Right renal cortex interstitium (tissue), 3 donors: ENCODE data around the gene DNM3. TPM values are rescaled to one million over a fixed set of nuclear protein-coding genes. Genes with fewer than 3 reads are reported as not detected.

Experiments used
- DNase-seq, 3 donors: peaks; one replicate each; pipeline ENCODE4 v3.0.0-alpha.2; 2013; ENCODE audit warnings: low read depth in 3 of 3, low spot score in 2 of 3
- polyA plus RNA-seq, 3 donors: library from polyadenylated mRNA; unstranded; fragments of 120-200 nt; gene quantifications; one replicate each; pipeline ENCODE4 v1.2.1, GENCODE V29; 2013; ENCODE audit not compliant: insufficient read length in 3 of 3

The DNM3 gene
- polyA plus RNA-seq, 3 donors = 4.5 to 5.4 (median 5.4) TPM

- no peak for DNase-seq
These were observed 125.3 kb downstream of the DNM3 start for GRCh38 chr1:171966426-171967220.

- no peak for DNase-seq
These were observed 127.9 kb downstream of the DNM3 start for GRCh38 chr1:171969226-171969625.

- DNase-seq = no peak
These were observed 128.5 kb downstream of the DNM3 start for GRCh38 chr1:171969813-171970212.

GRCh38 chr1:171972846-171973245, 131.5 kb downstream of the DNM3 start:
- DNase-seq = no peak

- DNase-seq = no peak
These were observed 132.1 kb downstream of the DNM3 start for GRCh38 chr1:171973421-171973820.

GRCh38 chr1:171981303-171981702, 140.0 kb downstream of the DNM3 start:
- no peak for DNase-seq

GRCh38 chr1:171983584-171983983, 142.3 kb downstream of the DNM3 start:
- DNase-seq = no peak

GRCh38 chr1:171984262-171984661, 143.0 kb downstream of the DNM3 start:
- DNase-seq = no peak

GRCh38 chr1:171984850-171985485, 143.7 kb downstream of the DNM3 start:
- no peak for DNase-seq

- DNase-seq = no peak
These were observed 144.3 kb downstream of the DNM3 start for GRCh38 chr1:171985639-171986038.

- DNase-seq = no peak
These were observed 147.1 kb downstream of the DNM3 start for GRCh38 chr1:171988243-171988885.

- DNase-seq = no peak
These were observed 149.1 kb downstream of the DNM3 start for GRCh38 chr1:171990371-171990770.

- DNase-seq = no peak
These were observed 153.0 kb downstream of the DNM3 start for GRCh38 chr1:171994293-171994692.

- no peak for DNase-seq
These were observed 154.3 kb downstream of the DNM3 start for GRCh38 chr1:171995573-171995972.

GRCh38 chr1:171997936-171998335, 156.6 kb downstream of the DNM3 start:
- DNase-seq = no peak

- DNase-seq = no peak
These were observed 157.4 kb downstream of the DNM3 start for GRCh38 chr1:171998711-171999110.

GRCh38 chr1:171999756-172000155, 158.5 kb downstream of the DNM3 start:
- DNase-seq = no peak

GRCh38 chr1:172001288-172001687, 160.0 kb downstream of the DNM3 start:
- DNase-seq = no peak

- peak in 2 of 3 donors; percentile 37 to 38 for DNase-seq
These were observed 161.5 kb downstream of the DNM3 start for GRCh38 chr1:172002725-172003345.

GRCh38 chr1:172003766-172004530, 162.7 kb downstream of the DNM3 start:
- DNase-seq = no peak

- no peak for DNase-seq
These were observed 163.4 kb downstream of the DNM3 start for GRCh38 chr1:172004671-172005070.
